ENCODE data around the gene ZCCHC24. TPM values are rescaled to one million over a fixed set of nuclear protein-coding genes. Genes with fewer than 3 reads are reported as not detected.

The ZCCHC24 gene
- total RNA-seq, 1 donor from 2014 or later: 3.3 TPM

GRCh38 chr10:79397575-79398303, 47.7 kb downstream of the ZCCHC24 start:
- no peak for ATAC-seq

- no peak for ATAC-seq
Observed at GRCh38 chr10:79397051-79397450, 48.4 kb downstream of the ZCCHC24 start.

GRCh38 chr10:79396520-79396919, 48.9 kb downstream of the ZCCHC24 start:
- ATAC-seq: no peak

DNA sequence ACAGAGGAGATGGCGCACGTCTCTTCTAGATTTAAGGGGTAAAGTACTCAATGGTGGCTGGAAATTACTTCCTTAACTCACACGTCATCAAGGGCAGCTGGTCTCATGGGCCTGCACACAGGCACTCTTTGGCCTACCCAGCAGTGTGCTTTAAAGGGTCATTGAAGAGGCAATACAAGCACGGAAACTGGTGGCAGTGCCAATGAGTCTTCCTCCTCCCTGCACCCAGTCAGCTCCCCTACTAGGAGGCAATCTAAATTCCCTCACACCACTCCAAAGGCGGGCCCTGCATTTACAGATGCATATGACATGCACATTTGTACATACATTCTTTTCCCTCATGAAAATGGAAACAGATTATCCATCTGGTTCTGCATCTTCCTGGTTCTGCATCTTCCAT, 50.8 kb downstream of the ZCCHC24 start:
- no peak for ATAC-seq

DNA sequence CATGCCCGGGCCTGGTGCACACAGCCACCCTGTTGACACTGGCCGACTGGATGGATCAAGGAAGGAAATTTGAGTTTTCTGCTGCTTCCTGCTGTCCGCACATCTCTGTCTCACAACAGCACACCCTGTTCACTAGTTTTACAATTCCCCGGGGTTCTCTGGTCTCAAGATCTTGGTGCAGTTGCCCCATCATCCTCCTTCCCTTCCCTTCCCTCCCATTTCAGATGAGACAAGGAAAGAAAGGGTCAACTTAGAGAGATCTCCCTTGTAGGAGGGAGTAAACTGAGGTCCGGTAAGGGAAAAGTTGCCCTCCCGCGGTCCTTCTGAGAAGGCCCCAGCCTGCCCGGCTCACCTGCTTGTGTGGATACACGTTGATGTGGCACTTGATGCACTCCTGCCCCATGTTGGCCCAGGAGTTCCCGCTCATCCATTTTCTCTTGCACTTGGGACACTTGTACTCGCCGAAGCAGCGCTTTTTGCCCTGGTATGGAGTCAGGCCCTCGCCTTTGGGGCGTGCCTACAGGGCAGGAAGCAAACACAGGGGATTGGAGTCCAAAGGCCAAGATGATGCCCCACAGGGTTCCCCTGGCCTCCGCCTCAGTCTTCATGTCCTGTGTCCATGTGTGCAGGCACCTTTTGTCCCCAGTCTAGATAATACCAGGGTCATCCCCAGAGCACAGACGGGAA, 51.4 kb downstream of the ZCCHC24 start:
- ATAC-seq: no peak

- ATAC-seq: no peak
Observed at GRCh38 chr10:79393221-79393923, 52.1 kb downstream of the ZCCHC24 start.

DNA sequence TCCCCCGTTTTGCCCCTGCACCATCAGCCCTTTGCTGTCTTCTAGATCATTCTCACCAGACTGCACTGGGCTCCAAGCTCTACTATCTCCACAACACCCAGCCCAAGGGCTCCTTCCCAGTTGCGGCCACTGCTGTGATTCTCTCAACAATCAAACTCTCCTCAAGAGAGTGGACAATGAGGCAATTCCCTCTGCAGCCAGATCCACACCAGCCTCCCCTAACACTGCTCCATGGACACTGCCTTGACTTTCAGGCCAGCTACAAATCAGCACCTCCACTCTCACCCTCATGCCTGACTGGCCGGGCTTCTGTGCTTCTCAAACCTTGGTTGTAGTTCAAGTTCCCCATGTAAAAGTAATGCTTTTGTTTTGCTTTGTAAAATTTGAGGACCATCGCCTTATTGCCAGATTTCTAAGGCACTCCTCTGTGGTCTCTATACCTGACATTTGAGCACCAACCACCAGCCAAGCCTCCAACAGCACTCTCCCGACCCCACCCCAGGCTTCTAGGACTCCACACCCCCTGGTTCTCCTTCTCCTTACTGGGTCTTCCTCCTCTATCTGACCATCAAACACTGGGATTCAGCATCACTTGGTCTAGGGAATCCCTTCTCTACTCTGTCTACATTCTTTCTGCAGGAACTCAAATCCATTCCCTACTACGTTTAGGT, 52.8 kb downstream of the ZCCHC24 start:
- no peak for ATAC-seq

- no peak for ATAC-seq
Observed at GRCh38 chr10:79392020-79392398, 53.4 kb downstream of the ZCCHC24 start.

GRCh38 chr10:79391231-79392019, 54.0 kb downstream of the ZCCHC24 start:
- no peak for ATAC-seq

DNA sequence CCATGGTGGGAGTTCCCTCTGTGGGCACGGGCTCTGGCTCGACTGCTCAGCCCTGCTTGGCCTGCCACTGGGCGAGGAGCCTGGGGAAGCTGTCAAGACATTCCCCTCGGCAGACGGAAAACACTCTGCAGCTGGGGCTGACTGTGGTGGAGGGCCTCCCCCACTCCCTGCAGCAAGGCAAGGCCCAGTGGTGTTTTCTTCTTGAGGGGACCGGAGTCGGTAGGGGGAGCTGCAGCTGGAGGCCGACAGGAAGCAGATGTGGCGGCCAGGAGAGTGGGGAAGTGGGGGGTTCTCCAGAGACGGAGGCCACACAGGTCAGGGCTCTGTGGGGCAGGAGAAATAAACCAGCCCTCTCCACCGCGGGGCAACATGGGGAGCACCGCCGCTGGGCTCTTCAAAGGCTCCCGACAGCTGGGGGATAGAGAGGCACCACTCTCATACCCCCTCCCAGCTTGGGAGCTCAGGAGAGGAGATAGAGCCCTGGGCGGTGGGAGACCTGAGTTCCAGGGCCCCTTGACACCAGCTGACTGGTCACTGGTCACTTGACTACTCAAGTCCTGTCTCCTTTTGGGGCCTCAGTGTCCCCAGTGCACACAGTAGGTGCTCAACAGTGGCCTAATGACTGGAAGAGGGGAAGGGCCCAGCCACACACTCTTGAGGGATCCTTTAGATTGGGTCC, 54.7 kb downstream of the ZCCHC24 start:
- no peak for ATAC-seq

DNA sequence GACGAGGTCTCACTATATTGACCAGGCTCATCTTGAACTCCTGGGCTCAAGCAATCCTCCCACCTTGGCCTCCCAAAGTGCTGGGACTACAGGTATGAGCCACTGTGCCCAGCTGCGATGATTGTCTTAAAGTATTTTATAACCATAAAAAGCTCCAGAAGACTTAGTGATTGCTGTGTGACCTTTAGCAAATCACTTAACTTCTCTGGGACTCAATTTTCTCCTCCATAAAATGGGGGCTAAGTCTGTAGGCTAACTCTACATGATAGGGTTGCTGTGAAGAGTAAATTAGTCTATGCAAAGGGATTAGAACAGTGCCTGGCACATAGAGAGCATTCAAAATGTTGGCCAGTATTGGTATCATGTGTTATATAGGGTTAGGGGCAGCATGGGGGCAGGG, 55.4 kb downstream of the ZCCHC24 start:
- ATAC-seq: no peak

- ATAC-seq: no peak
Observed at GRCh38 chr10:79387974-79388850, 57.2 kb downstream of the ZCCHC24 start.

DNA sequence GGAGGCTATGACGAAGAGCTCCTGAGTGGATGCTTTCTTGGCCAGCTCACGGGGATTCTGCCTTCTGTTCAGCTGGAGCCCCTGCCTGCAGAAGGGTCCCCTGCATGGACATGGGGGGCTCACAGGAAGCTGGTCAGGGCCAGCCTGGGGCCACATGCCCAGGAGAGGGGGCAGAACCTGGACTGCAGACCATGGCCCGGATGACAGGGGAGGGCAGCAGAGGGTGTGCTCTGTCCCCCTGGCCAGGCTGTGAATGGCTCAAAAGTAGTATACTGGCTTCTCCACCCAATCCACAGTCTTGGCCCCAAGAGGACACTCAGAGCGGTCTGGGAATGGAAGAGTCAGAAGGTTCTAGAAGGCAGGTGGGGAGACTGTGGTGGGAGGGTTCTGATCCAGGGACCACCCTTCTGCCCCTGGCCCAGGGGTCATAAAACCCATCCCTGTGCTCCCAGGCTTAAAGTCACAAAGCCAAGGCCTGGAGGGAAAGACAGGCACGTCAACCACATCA, 57.9 kb downstream of the ZCCHC24 start:
- ATAC-seq: no peak

- ATAC-seq: no peak
Observed at GRCh38 chr10:79386637-79387465, 58.6 kb downstream of the ZCCHC24 start.

- no peak for ATAC-seq
Observed at GRCh38 chr10:79385804-79386531, 59.5 kb downstream of the ZCCHC24 start.

GRCh38 chr10:79385392-79385795, 60.0 kb downstream of the ZCCHC24 start:
- ATAC-seq: no peak

- no peak for ATAC-seq
Observed at GRCh38 chr10:79384773-79385391, 60.5 kb downstream of the ZCCHC24 start.

GRCh38 chr10:79383974-79384606, 61.3 kb downstream of the ZCCHC24 start:
- ATAC-seq: no peak

All from esophagus mucosa (tissue), 1 donor.